Mesendoderm (in vitro differentiated cells): Measurements from ENCODE around the gene ARHGAP42.
A peak's percentile ranks its signal among the peaks of the same experiment; 100 is the strongest.

ENCODE experiments used
- DNase-seq: peaks from one replicate; pipeline ENCODE4 v3.0.0; 2013
- H2AK5ac ChIP-seq: 2 replicates; pipeline ENCODE4 v1.6.1; 2013; ENCODE audit warnings: low read length, inconsistent platforms
- H2BK120ac ChIP-seq: 2 replicates; pipeline ENCODE4 v1.6.1; 2013; ENCODE audit warnings: low read depth, mild to moderate bottlenecking, low read length, moderate library complexity, mixed read lengths
- H2BK15ac ChIP-seq: replicated peaks from 2 replicates; pipeline ENCODE4 v1.6.1; 2013; ENCODE audit warnings: low read depth, mild to moderate bottlenecking, moderate library complexity
- H2BK5ac ChIP-seq: 2 replicates; pipeline ENCODE4 v1.6.1; 2013; ENCODE audit warnings: low read length, inconsistent platforms
- H3K18ac ChIP-seq: 2 replicates; pipeline ENCODE4 v1.6.1; 2013; ENCODE audit warnings: mild to moderate bottlenecking, low read length, mixed read lengths
- H3K23ac ChIP-seq: one replicate; pipeline ENCODE4 v1.6.1; 2013; ENCODE audit warnings: low read length
- H3K27ac ChIP-seq: 2 replicates; pipeline ENCODE4 v1.5.1; 2013; ENCODE audit warnings: low read depth, mild to moderate bottlenecking, inconsistent platforms, low read length, moderate library complexity
- H3K27me3 ChIP-seq: 2 replicates; pipeline ENCODE4 v1.6.1; 2013; ENCODE audit warnings: low read length, control low read depth, mild to moderate bottlenecking, inconsistent platforms; ENCODE audit not compliant: insufficient read depth, poor library complexity
- H3K36me3 ChIP-seq: 2 replicates; pipeline ENCODE4 v1.6.1; 2013; ENCODE audit warnings: low read length, inconsistent platforms; ENCODE audit not compliant: control insufficient read depth, insufficient read depth
- H3K4ac ChIP-seq: one replicate; pipeline ENCODE4 v1.6.1; 2013; ENCODE audit warnings: low read depth, mild to moderate bottlenecking, low read length, moderate library complexity
- H3K4me1 ChIP-seq: 2 replicates; pipeline ENCODE4 v1.6.1; 2013; ENCODE audit warnings: low read depth, low read length, inconsistent platforms; ENCODE audit not compliant: control insufficient read depth
- H3K4me2 ChIP-seq: 2 replicates; pipeline ENCODE4 v1.6.1; 2013; ENCODE audit warnings: low read length
- H3K4me3 ChIP-seq: 2 replicates; pipeline ENCODE4 v1.5.1; 2013; ENCODE audit warnings: mild to moderate bottlenecking, low read length
- H3K56ac ChIP-seq: one replicate; pipeline ENCODE4 v1.6.1; 2013; ENCODE audit warnings: low read length
- H3K79me1 ChIP-seq: 2 replicates; pipeline ENCODE4 v1.6.1; 2013; ENCODE audit warnings: low read length, inconsistent platforms
- H3K79me2 ChIP-seq: 2 replicates; pipeline ENCODE4 v1.6.1; 2013; ENCODE audit warnings: mild to moderate bottlenecking, low read length; ENCODE audit not compliant: control insufficient read depth, insufficient read depth
- H3K9ac ChIP-seq: 2 replicates; pipeline ENCODE4 v1.6.1; 2013; ENCODE audit warnings: low read length, inconsistent platforms
- H4K5ac ChIP-seq: one replicate; pipeline ENCODE4 v1.6.1; 2013; ENCODE audit warnings: low read length
- H4K8ac ChIP-seq: one replicate; pipeline ENCODE4 v1.6.1; 2013; ENCODE audit warnings: low read depth, mild to moderate bottlenecking, control low read depth, low read length, moderate library complexity
- WGBS: extraction: QIAGEN DNeasy Blood & Tissue Kit; methylation state at CpG from one replicate; pipeline ENCODE4 v1.1.7; 2013; ENCODE audit warnings: low lambda C conversion rate, missing lambda C conversion rate; ENCODE audit not compliant: insufficient coverage; ENCODE audit errors: extremely low coverage; 5-methylcytosine and 5-hydroxymethylcytosine counted together

Gene ARHGAP42

DNA sequence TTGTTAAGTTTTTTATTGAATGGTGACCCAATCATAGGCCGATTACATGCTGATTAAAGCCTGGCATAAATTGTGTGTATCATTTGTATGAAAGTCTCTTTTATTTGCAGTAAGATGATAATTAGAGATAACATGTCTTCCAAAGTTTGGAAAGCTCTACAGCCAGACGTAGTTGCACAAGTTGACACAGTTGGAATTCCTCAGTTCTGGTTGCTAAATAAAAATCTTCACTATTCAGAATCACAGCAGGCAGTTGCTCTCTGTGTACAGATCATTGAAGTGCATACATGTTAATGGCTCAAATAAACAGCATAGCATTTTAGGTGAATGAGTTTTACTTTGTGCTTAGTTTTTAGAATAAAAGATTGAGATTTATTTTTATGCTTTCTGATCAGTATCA lies 69.5 kb downstream of the ARHGAP42 start:
- Histone ChIP-seq H2BK5ac (no peak overlapping the region), H3K79me1 (peaks cover 10% of the 10 kb centered on the region), H3K56ac (no peak overlapping the region), H3K4me1 (peaks cover 18% of the 10 kb centered on the region), H2BK120ac (no peak overlapping the region), H3K9ac (no peak overlapping the region), H3K18ac (no peak overlapping the region), H3K4me2 (no peak overlapping the region), H3K23ac (no peak overlapping the region), H2AK5ac (no peak overlapping the region), H3K27ac (no peak overlapping the region), H3K79me2 (peaks cover 2% of the 10 kb centered on the region), H3K27me3 (no peaks in the 10 kb centered on the region), H4K5ac (no peak overlapping the region), H3K4me3 (no peak overlapping the region), H2BK15ac (no peak overlapping the region), H3K4ac (no peak overlapping the region), H3K36me3 (no peaks in the 10 kb centered on the region), H4K8ac (no peak overlapping the region)
- no CpG with 5 or more reads among the region's 2 CpGs for WGBS
- DNase-seq: no peak

- no peak overlapping the region for H3K18ac ChIP-seq
- no peak overlapping the region for H3K4me3 ChIP-seq
- H2BK120ac ChIP-seq: no peak overlapping the region
- H3K23ac ChIP-seq: no peak overlapping the region
- H3K79me1 ChIP-seq: peaks cover 4% of the 10 kb centered on the region
- no peaks in the 10 kb centered on the region for H3K27me3 ChIP-seq
- WGBS: no CpG with 5 or more reads among the region's 1 CpG
- H4K8ac ChIP-seq: no peak overlapping the region
- H3K4ac ChIP-seq: no peak overlapping the region
- DNase-seq: no peak
- no peak overlapping the region for H2BK5ac ChIP-seq
- no peak overlapping the region for H3K9ac ChIP-seq
- no peak overlapping the region for H4K5ac ChIP-seq
- H3K79me2 ChIP-seq: peaks cover 2% of the 10 kb centered on the region
- H2AK5ac ChIP-seq: no peak overlapping the region
- H3K27ac ChIP-seq: no peak overlapping the region
- no peak overlapping the region for H3K4me2 ChIP-seq
- no peak overlapping the region for H3K56ac ChIP-seq
- H3K36me3 ChIP-seq: no peaks in the 10 kb centered on the region
- H2BK15ac ChIP-seq: no peak overlapping the region
- H3K4me1 ChIP-seq: peaks cover 12% of the 10 kb centered on the region
Measured at GRCh38 chr11:100757646-100758045, 70.6 kb downstream of the ARHGAP42 start.

DNA sequence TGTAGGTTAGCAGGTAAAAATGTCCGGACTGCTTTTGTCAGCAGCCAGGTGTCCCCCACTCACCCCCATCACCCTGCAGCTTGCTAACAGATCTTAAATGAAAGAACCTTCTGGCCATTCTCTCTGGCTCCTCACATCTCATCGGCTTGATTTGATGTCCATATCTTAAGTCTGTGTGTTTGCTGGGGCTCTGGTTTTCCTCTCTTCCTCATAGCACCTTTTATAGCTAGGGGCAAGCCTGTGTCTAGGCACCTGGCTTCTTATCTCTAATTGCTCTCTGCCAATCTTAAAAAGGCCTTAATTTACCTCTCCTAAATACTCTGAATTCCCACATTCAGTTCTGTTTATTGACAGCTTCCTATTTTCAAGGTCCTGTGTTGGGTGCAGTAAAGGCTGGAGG lies 72.0 kb downstream of the ARHGAP42 start:
- Histone ChIP-seq H3K23ac (no peak overlapping the region), H4K5ac (no peak overlapping the region), H3K4me3 (no peak overlapping the region), H3K4me2 (no peak overlapping the region), H2BK5ac (no peak overlapping the region), H3K36me3 (no peaks in the 10 kb centered on the region), H3K27ac (peak overlapping the region; percentile 37), H2BK15ac (no peak overlapping the region), H3K9ac (no peak overlapping the region), H3K79me1 (peaks cover 4% of the 10 kb centered on the region), H3K79me2 (peaks cover 2% of the 10 kb centered on the region), H2BK120ac (no peak overlapping the region), H3K56ac (no peak overlapping the region), H4K8ac (no peak overlapping the region), H2AK5ac (no peak overlapping the region), H3K4ac (no peak overlapping the region), H3K18ac (no peak overlapping the region), H3K4me1 (peaks cover 4% of the 10 kb centered on the region), H3K27me3 (no peaks in the 10 kb centered on the region)
- no CpG with 5 or more reads among the region's 2 CpGs for WGBS
- DNase-seq: peak; percentile 71

DNA sequence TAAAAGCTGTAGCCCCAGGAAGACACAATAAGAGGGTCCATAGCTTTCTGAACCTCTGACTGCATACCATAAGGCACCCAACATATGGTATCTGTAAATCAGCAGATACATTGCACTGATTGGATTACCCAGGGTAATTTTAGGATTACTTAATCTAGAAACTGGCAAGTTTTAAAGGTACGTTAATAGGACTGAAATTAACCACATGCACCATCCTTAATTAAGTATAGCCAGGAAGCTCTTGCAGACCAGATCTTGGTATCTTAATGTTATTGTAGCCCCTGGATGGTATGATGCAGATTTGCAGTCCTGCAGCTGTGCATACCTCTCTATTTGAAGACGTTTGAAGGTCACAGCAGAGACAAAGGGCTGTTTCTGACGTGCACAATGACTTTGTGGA lies 72.8 kb downstream of the ARHGAP42 start:
- no peak overlapping the region for H2AK5ac ChIP-seq
- no peak overlapping the region for H3K27ac ChIP-seq
- H3K4me1 ChIP-seq: peaks cover 4% of the 10 kb centered on the region
- no peak overlapping the region for H2BK15ac ChIP-seq
- no peaks in the 10 kb centered on the region for H3K27me3 ChIP-seq
- peaks cover 2% of the 10 kb centered on the region for H3K79me2 ChIP-seq
- H3K23ac ChIP-seq: no peak overlapping the region
- no CpG with 5 or more reads among the region's 3 CpGs for WGBS
- no peak overlapping the region for H3K4me2 ChIP-seq
- H3K56ac ChIP-seq: no peak overlapping the region
- H2BK120ac ChIP-seq: no peak overlapping the region
- no peaks in the 10 kb centered on the region for H3K36me3 ChIP-seq
- no peak overlapping the region for H4K8ac ChIP-seq
- no peak overlapping the region for H4K5ac ChIP-seq
- H2BK5ac ChIP-seq: no peak overlapping the region
- no peak overlapping the region for H3K9ac ChIP-seq
- peak; percentile 60 for DNase-seq
- no peak overlapping the region for H3K4ac ChIP-seq
- H3K79me1 ChIP-seq: peaks cover 4% of the 10 kb centered on the region
- H3K18ac ChIP-seq: no peak overlapping the region
- no peak overlapping the region for H3K4me3 ChIP-seq

DNA sequence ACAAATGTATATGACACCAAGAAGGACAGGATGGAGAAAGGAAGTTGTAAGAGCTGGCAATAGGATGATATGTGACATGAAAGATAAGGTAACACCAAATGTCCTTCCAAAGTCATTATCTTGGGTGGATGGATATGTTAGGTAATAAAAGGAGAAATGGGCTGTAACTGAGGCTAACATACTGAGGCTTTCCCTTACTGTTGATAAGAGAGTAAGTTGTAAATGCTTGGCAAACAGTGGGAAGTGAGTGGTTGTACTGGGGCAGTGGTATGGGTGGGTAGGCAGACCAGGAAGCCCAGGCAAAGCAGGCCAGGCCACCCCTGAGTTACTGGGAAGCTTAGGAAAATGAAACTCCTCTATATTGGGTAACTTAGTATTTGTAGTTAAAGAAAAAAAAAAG lies 73.7 kb downstream of the ARHGAP42 start:
- Histone ChIP-seq H3K4me3 (no peak overlapping the region), H4K8ac (no peak overlapping the region), H2BK5ac (no peak overlapping the region), H3K4ac (no peak overlapping the region), H3K79me1 (peaks cover 5% of the 10 kb centered on the region), H3K18ac (no peak overlapping the region), H2BK15ac (no peak overlapping the region), H3K27me3 (no peaks in the 10 kb centered on the region), H3K56ac (no peak overlapping the region), H3K23ac (no peak overlapping the region), H4K5ac (no peak overlapping the region), H3K4me2 (no peak overlapping the region), H2AK5ac (no peak overlapping the region), H3K79me2 (no peaks in the 10 kb centered on the region), H3K9ac (no peak overlapping the region), H3K27ac (no peak overlapping the region), H2BK120ac (no peak overlapping the region), H3K36me3 (no peaks in the 10 kb centered on the region), H3K4me1 (peaks cover 4% of the 10 kb centered on the region)
- peak; percentile 45 for DNase-seq

GRCh38 chr11:100761841-100762240 lies 74.8 kb downstream of the ARHGAP42 start:
- no peaks in the 10 kb centered on the region for H3K36me3 ChIP-seq
- H2AK5ac ChIP-seq: no peak overlapping the region
- no peak overlapping the region for H3K23ac ChIP-seq
- no peak overlapping the region for H3K27ac ChIP-seq
- no peak overlapping the region for H4K5ac ChIP-seq
- H3K18ac ChIP-seq: no peak overlapping the region
- no peak overlapping the region for H3K56ac ChIP-seq
- no peak overlapping the region for H3K4ac ChIP-seq
- no peak overlapping the region for H3K4me2 ChIP-seq
- H3K79me2 ChIP-seq: no peaks in the 10 kb centered on the region
- no peak overlapping the region for H3K4me3 ChIP-seq
- H2BK15ac ChIP-seq: no peak overlapping the region
- WGBS: no CpG with 5 or more reads among the region's 6 CpGs
- no peak overlapping the region for H2BK5ac ChIP-seq
- no peak overlapping the region for H2BK120ac ChIP-seq
- H3K4me1 ChIP-seq: peaks cover 4% of the 10 kb centered on the region
- H4K8ac ChIP-seq: no peak overlapping the region
- H3K27me3 ChIP-seq: no peaks in the 10 kb centered on the region
- DNase-seq: no peak
- no peak overlapping the region for H3K9ac ChIP-seq
- peaks cover 5% of the 10 kb centered on the region for H3K79me1 ChIP-seq
